Naive B cell (primary cell): ENCODE measurements around the gene HOXC10. TPM values are rescaled to one million over a fixed set of nuclear protein-coding genes. Genes with fewer than 3 reads are reported as not detected.

Experiments used
- ATAC-seq, 2 donors: fragments of 150-1000 bp; cut with Tn5 transposase; 2 replicates each; pipeline ENCODE4 v1.10.0; 2021; ENCODE audit warnings: low read depth in 2 of 2, mild to moderate bottlenecking in 2 of 2, moderate library complexity in 2 of 2
- DNase-seq: peaks from one replicate; pipeline ENCODE4 v3.0.0; 2022
- H3K27ac Mint-ChIP-seq, 6 donors: one replicate each; pipeline ENCODE4 v1.8.0; 2020 to 2022; ENCODE audit warnings: mild to moderate bottlenecking in 6 of 6, mixed read lengths in 6 of 6, moderate library complexity in 5 of 6, inconsistent platforms in 2 of 6
- H3K27me3 Mint-ChIP-seq, 3 donors: one replicate each; pipeline ENCODE4 v1.8.0; 2021 to 2022; ENCODE audit warnings: mixed read lengths in 3 of 3, mild to moderate bottlenecking in 1 of 3
- H3K36me3 Mint-ChIP-seq, 2 donors: one replicate each; pipeline ENCODE4 v1.8.0; 2020 to 2022; ENCODE audit warnings: mixed read lengths in 2 of 2, inconsistent platforms in 1 of 2, mild to moderate bottlenecking in 1 of 2
- H3K4me1 Mint-ChIP-seq, 3 donors: one replicate each; pipeline ENCODE4 v1.8.0; 2020 to 2022; ENCODE audit warnings: mixed read lengths in 3 of 3, inconsistent platforms in 1 of 3, mild to moderate bottlenecking in 1 of 3, moderate library complexity in 1 of 3
- H3K4me3 Mint-ChIP-seq, 8 donors: one replicate each; pipeline ENCODE4 v1.8.0; 2020 to 2022; ENCODE audit warnings: mild to moderate bottlenecking in 8 of 8, mixed read lengths in 8 of 8, moderate library complexity in 8 of 8, inconsistent platforms in 2 of 8
- H3K9me3 Mint-ChIP-seq, 7 donors: one replicate each; pipeline ENCODE4 v1.8.0; 2020 to 2022; ENCODE audit warnings: mixed read lengths in 7 of 7, mild to moderate bottlenecking in 5 of 7, inconsistent platforms in 2 of 7, moderate library complexity in 1 of 7
- polyA plus RNA-seq, 6 donors: library from polyadenylated mRNA; unstranded; fragments of 300-500 nt; fragmentation: Illumina TruSeq; gene quantifications; one replicate each; pipeline ENCODE4 v1.2.3, GENCODE V29; 2021; ENCODE audit warnings: low read depth in 6 of 6

The HOXC10 gene
- polyA plus RNA-seq, 6 donors from 2014 or later = not detected

- peaks cover 79 to 92% (median 81%) of the 10 kb centered on the region in 3 donors for H3K27me3 Mint-ChIP-seq
- H3K4me3 Mint-ChIP-seq = peak overlapping the region in 2 of 8 donors; percentile 51 to 71
- H3K27ac Mint-ChIP-seq = peak overlapping the region in 2 of 6 donors; percentile 37 to 93
Observed at GRCh38 chr12:53971686-53972085, 13.3 kb upstream of the HOXC10 start.

GRCh38 chr12:53972152-53972702 lies 12.7 kb upstream of the HOXC10 start:
- peak overlapping the region in 3 of 6 donors; percentile 64 to 96 (median 93) for H3K27ac Mint-ChIP-seq
- H3K27me3 Mint-ChIP-seq = peaks cover 74 to 92% (median 83%) of the 10 kb centered on the region in 3 donors
- peaks cover 5 to 28% (median 13%) of the 10 kb centered on the region in 7 donors for H3K9me3 Mint-ChIP-seq
- ATAC-seq (no peak), DNase-seq (no peak)
- peak overlapping the region in 4 of 8 donors; percentile 3 to 71 (median 53) for H3K4me3 Mint-ChIP-seq
- peaks cover 0 to 17% of the 10 kb centered on the region in 2 donors for H3K36me3 Mint-ChIP-seq
- H3K4me1 Mint-ChIP-seq = peaks cover 19 to 32% (median 19%) of the 10 kb centered on the region in 3 donors

More at GRCh38 chr12:53971686-53972085, 13.3 kb upstream of the HOXC10 start:
- H3K9me3 Mint-ChIP-seq = peaks cover 5 to 28% (median 13%) of the 10 kb centered on the region in 7 donors
- no peak for ATAC-seq
- peaks cover 19 to 37% (median 24%) of the 10 kb centered on the region in 3 donors for H3K4me1 Mint-ChIP-seq
- no peak for DNase-seq
- H3K36me3 Mint-ChIP-seq = peaks cover 0 to 18% of the 10 kb centered on the region in 2 donors

DNA sequence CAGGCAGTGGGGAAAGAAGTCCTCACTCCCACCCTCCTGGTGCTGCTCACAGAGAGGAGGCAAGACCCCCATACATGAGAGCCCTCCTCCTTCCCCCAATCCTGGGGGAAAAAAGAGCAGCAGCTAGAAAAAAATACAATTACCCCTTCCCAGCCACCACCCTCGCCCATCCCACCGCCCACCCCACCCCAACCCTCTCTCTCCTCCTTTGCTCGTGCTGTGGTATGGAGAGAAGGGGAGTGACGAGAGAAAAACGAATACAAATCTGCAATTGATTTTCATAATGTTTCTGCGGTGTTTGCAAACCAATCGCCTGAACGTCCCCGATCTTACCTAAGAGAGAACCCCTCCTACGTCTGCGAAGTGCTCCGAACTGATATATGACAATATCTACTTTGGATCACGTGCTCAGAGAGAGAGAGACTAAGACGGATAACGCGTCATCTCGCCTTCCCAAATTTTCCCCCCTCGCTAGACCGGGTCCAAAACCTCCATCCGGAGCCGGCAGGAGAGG lies 12.2 kb upstream of the HOXC10 start, which contains the start of gene HOXC11:
TSS of gene HOXC11 (plus strand) at position 405 of the 514 bp plus-strand sequence. CDS start 116 bp downstream, outside the sequence.
- Mint-ChIP-seq H3K9me3 (peaks cover 5 to 28% (median 13%) of the 10 kb centered on the region in 7 donors), H3K4me1 (peaks cover 17 to 26% (median 19%) of the 10 kb centered on the region in 3 donors), H3K27ac (peak within 1 kb of the TSS in 4 of 6 donors; percentile 64 to 96 (median 94))

DNA sequence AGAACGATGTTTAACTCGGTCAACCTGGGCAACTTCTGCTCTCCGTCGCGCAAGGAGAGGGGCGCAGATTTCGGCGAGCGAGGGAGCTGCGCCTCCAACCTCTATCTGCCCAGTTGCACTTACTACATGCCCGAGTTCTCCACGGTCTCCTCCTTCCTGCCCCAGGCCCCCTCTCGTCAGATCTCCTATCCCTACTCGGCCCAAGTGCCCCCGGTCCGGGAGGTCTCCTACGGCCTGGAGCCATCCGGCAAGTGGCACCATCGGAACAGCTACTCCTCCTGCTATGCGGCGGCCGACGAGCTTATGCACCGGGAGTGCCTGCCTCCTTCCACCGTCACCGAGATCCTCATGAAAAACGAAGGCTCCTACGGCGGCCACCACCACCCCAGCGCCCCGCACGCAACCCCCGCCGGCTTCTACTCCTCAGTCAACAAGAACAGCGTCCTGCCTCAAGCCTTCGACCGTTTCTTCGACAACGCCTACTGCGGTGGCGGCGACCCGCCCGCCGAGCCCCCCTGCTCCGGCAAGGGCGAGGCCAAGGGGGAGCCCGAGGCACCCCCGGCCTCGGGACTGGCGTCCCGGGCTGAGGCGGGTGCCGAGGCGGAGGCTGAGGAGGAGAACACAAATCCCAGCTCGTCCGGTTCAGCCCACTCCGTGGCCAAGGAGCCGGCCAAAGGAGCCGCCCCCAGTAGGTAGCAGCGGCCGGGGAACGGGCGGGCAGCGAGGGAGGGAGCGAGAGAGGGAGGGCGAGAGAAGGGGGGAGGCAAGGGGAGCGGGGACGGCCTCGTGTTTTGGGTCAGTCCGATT lies 11.5 kb upstream of the HOXC10 start:
- peak overlapping the region; percentile 12 to 88 (median 80) for H3K4me3 Mint-ChIP-seq
- ATAC-seq (no peak), DNase-seq (no peak)
- peak overlapping the region in 4 of 6 donors; percentile 64 to 96 (median 94) for H3K27ac Mint-ChIP-seq
- H3K4me1 Mint-ChIP-seq = peaks cover 17 to 21% (median 19%) of the 10 kb centered on the region in 3 donors
- H3K36me3 Mint-ChIP-seq = peaks cover 0 to 17% of the 10 kb centered on the region in 2 donors
- H3K9me3 Mint-ChIP-seq = peaks cover 5 to 26% (median 11%) of the 10 kb centered on the region in 7 donors
- peaks cover 69 to 92% (median 83%) of the 10 kb centered on the region in 3 donors for H3K27me3 Mint-ChIP-seq

More for the DNA sequence above, 12.2 kb upstream of the HOXC10 start, which contains the start of gene HOXC11:
- Mint-ChIP-seq H3K36me3 (peaks cover 0 to 17% of the 10 kb centered on the region in 2 donors), H3K27me3 (peaks cover 69 to 92% (median 83%) of the 10 kb centered on the region in 3 donors), H3K4me3 (peak within 1 kb of the TSS; percentile 19 to 88 (median 80))
- DNase-seq (no peak), ATAC-seq (no peak)

DNA sequence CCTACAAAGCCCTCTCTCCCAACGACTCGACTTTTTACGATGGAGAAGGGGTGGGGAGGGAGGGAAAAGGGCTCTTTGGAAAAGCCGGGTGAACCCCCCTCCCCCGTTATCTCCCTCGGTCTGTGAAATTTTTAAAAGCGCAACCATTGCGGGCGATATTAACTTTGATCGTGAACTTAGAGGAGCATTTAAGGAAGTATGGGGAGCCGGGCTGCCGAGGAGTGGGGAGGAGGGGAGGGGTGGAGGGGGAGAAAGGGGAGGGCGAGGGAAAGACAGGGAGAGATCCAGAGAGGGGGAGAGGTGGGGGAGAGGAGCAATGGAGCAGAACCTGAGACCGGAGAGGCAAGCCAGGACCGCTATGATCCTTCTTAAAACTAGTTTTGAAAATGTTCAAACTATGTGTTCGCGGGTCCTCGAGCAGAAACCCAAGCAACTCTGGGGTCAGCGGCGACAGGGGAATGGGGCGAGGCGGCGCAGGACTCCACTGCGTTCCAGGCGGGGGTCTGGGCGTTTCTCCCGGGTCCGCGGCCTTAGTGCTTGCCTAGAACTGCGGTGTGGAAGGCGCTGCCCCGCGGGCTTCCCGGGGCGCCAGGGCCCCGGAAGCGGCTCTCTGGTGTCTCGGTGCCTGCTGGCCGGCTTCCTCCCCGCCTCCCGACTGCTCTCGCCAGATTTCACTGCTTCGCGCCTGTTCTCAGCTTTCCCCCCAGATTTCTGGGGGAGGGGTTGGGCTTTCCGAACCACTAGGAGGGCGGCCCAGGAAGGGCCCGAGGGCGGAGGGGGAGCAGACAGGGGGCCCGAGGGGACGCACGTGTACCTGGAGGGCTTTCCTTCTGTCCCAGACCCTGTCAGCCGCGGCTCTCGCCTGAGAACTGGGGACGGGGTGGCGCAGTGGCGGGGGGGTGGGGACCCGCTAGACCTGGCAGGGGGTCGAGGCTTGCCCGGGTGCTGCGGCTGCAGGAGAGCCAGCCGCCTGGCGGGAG lies 10.6 kb upstream of the HOXC10 start, which contains the start of gene HOTAIR:
TSS of gene HOTAIR (minus strand) at position 871 of the 980 bp plus-strand sequence.
- Mint-ChIP-seq H3K4me1 (peaks cover 17 to 23% (median 19%) of the 10 kb centered on the region in 3 donors), H3K27me3 (peaks cover 72 to 92% (median 83%) of the 10 kb centered on the region in 3 donors), H3K27ac (peak within 1 kb of the TSS in 4 of 6 donors; percentile 51 to 96 (median 80)), H3K4me3 (peak within 1 kb of the TSS; percentile 69 to 89 (median 78)), H3K36me3 (peaks cover 0 to 20% of the 10 kb centered on the region in 2 donors), H3K9me3 (peaks cover 5 to 31% (median 11%) of the 10 kb centered on the region in 7 donors)
- DNase-seq = no peak
- peak; percentile 35 to 49 for ATAC-seq

DNA sequence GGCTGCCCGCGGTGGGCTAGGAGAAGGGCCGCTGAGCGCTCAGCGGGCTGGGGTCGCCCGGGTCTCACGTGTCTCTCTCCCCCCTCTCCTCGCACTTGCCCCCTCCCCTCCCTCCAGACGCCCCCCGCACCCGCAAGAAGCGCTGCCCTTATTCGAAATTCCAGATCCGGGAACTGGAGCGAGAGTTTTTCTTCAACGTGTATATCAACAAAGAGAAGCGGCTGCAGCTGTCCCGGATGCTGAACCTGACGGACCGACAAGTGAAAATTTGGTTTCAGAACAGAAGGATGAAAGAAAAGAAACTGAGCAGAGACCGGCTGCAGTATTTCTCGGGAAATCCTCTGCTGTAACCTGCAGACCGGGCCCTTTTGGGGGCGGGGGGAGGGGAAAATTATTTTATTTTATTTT lies 9.9 kb upstream of the HOXC10 start:
- no peak for ATAC-seq
- Mint-ChIP-seq H3K27ac (peak overlapping the region in 1 of 6 donors; percentile 93), H3K36me3 (peaks cover 0 to 27% of the 10 kb centered on the region in 2 donors), H3K4me1 (peaks cover 17 to 23% (median 19%) of the 10 kb centered on the region in 3 donors), H3K9me3 (peaks cover 5 to 31% (median 11%) of the 10 kb centered on the region in 7 donors), H3K27me3 (peaks cover 73 to 92% (median 83%) of the 10 kb centered on the region in 3 donors), H3K4me3 (peak overlapping the region; percentile 63 to 89 (median 78))
- no peak for DNase-seq

DNA sequence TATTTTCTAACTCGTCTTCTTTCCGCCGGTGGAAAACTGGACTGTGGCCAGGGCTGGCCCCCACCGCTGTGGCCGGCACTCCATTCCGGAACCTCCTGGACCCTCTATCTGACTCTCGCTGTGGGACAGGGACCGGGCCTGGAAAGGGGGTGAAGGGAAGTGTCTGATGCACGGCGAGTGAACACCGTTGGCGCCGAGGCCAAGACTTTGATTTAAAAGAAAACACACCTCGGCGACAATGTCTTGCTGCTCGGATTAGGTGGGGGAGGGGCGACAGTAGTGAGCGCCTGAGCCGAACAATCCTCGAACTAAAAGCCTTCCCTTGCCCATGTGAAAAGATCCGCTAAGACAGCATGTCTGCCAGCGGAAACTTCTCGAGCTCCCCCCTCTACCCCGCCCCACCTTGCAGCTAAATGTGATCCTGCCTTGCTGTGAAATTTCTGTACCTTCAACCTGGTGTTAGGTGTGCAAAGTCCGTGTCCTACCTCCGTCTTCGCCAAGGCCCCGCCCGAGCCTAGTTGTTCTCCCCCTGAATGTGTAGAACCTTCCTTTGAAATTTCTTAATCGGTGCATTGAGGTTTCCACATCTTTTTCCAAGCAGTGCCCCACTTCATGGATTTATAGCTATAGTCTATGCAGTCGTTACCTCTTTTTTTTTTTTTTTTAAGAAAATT lies 9.3 kb upstream of the HOXC10 start:
- Mint-ChIP-seq H3K9me3 (peaks cover 5 to 31% (median 13%) of the 10 kb centered on the region in 7 donors), H3K36me3 (peaks cover 0 to 31% of the 10 kb centered on the region in 2 donors), H3K27me3 (peaks cover 73 to 92% (median 82%) of the 10 kb centered on the region in 3 donors), H3K27ac (peak overlapping the region in 3 of 6 donors; percentile 51 to 92 (median 76)), H3K4me1 (peaks cover 19 to 23% (median 20%) of the 10 kb centered on the region in 3 donors), H3K4me3 (peak overlapping the region; percentile 63 to 89 (median 78))
- no peak for ATAC-seq
- DNase-seq = no peak

DNA sequence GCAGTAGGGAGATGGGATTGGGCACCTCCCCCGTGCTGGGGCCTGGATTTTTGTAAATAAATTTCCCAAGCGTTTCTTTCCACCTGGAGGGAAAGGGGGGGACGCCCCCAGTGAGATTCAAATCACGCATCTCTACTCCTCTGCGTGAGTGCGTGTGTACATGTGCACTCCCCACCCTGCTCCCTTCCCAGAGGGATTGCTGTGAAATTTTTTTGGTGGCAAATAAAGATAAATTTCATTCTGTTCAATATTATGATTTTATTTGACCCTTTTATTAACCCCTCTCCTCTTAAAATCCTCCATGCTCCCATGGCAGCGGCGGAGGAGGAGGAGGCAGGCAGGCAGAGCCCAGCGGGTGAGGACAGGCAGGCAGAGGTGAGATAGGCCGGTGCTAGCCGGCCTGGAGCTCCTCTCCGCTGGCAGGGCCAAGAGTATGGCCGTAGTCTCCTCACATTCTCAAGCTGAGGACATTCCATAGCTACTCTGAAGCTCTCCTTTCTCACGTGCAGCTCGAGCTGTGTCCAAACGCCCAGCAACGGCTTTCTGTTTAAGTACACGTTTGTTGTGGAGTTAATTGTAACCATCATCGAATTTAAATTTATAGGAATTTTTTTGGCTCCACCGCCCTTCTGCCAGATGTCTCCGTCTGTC lies 8.6 kb upstream of the HOXC10 start:
- Mint-ChIP-seq H3K36me3 (peaks cover 0 to 31% of the 10 kb centered on the region in 2 donors), H3K4me3 (peak overlapping the region in 5 of 8 donors; percentile 29 to 82 (median 75)), H3K27me3 (peaks cover 73 to 92% (median 82%) of the 10 kb centered on the region in 3 donors), H3K4me1 (peaks cover 19 to 23% (median 23%) of the 10 kb centered on the region in 3 donors), H3K9me3 (peaks cover 5 to 31% (median 13%) of the 10 kb centered on the region in 7 donors), H3K27ac (peak overlapping the region in 3 of 6 donors; percentile 30 to 92 (median 51))
- DNase-seq (no peak), ATAC-seq (no peak)

GRCh38 chr12:53976823-53977595 lies 7.9 kb upstream of the HOXC10 start:
- H3K27ac Mint-ChIP-seq = peak overlapping the region in 2 of 6 donors; percentile 30 to 85
- H3K4me1 Mint-ChIP-seq = peaks cover 19 to 28% (median 23%) of the 10 kb centered on the region in 3 donors
- ATAC-seq = no peak
- H3K9me3 Mint-ChIP-seq = peaks cover 5 to 30% (median 13%) of the 10 kb centered on the region in 7 donors
- H3K36me3 Mint-ChIP-seq = peaks cover 0 to 31% of the 10 kb centered on the region in 2 donors
- peak overlapping the region in 3 of 8 donors; percentile 29 to 75 (median 29) for H3K4me3 Mint-ChIP-seq
- no peak for DNase-seq
- H3K27me3 Mint-ChIP-seq = peaks cover 73 to 92% (median 78%) of the 10 kb centered on the region in 3 donors

- Mint-ChIP-seq H3K4me1 (peaks cover 17 to 27% (median 22%) of the 10 kb centered on the region in 3 donors), H3K4me3 (peak overlapping the region in 2 of 8 donors; percentile 47 to 75), H3K27me3 (peaks cover 73 to 89% (median 78%) of the 10 kb centered on the region in 3 donors), H3K9me3 (peaks cover 3 to 32% (median 13%) of the 10 kb centered on the region in 7 donors), H3K27ac (peak overlapping the region in 2 of 6 donors; percentile 77 to 85), H3K36me3 (peaks cover 0 to 28% of the 10 kb centered on the region in 2 donors)
- ATAC-seq = no peak
- DNase-seq = no peak
Observed at GRCh38 chr12:53977596-53978445, 7.1 kb upstream of the HOXC10 start.
